Spleen (tissue), 11 donors: ENCODE results near the gene MEAK7. TPM values are rescaled to one million over a fixed set of nuclear protein-coding genes. Genes with fewer than 3 reads are reported as not detected.
"Not testable (repeated sequence)": the region's sequence is repeated elsewhere in the genome, so short reads cannot be mapped to it uniquely, and the experiment has no call there.

Source experiments
- DNase-seq: peaks from one replicate; pipeline ENCODE4 v3.0.0-alpha.2; 2020
- H3K27ac ChIP-seq, 8 donors: fragments of 200-600 bp; sonication (generic) in 7 of 8; 1 replicate in 4 of 8; 2 replicates in 4 of 8; pipeline versions ENCODE4 v1.5.0 to v1.8.0; 2016 to 2021; ENCODE audit warnings: inconsistent platforms in 4 of 8, mild to moderate bottlenecking in 4 of 8, moderate library complexity in 1 of 8
- H3K27me3 ChIP-seq, 7 donors: fragments of 200-600 bp; sonication (generic) in 6 of 7; replicated peaks in 1 of 7; 1 replicate in 4 of 7; 2 replicates in 3 of 7; pipeline versions ENCODE4 v1.5.0 to v1.8.0; 2016 to 2021; ENCODE audit warnings: inconsistent platforms in 3 of 7, mild to moderate bottlenecking in 1 of 7
- H3K36me3 ChIP-seq, 6 donors: fragments of 200-600 bp; sonication (generic) in 5 of 6; 1 replicate in 4 of 6; 2 replicates in 2 of 6; pipeline versions ENCODE4 v1.5.0 to v1.8.0; 2016 to 2021; ENCODE audit warnings: inconsistent platforms in 2 of 6
- H3K4me1 ChIP-seq, 6 donors: fragments of 200-600 bp; sonication (generic) in 5 of 6; 1 replicate in 3 of 6; 2 replicates in 3 of 6; pipeline versions ENCODE4 v1.5.0 to v1.8.0; 2016 to 2021; ENCODE audit warnings: inconsistent platforms in 3 of 6
- H3K4me3 ChIP-seq, 8 donors: fragments of 200-600 bp; sonication (generic) in 7 of 8; 1 replicate in 4 of 8; 2 replicates in 4 of 8; pipeline versions ENCODE4 v1.5.0 to v1.8.0; 2016 to 2021; ENCODE audit warnings: inconsistent platforms in 4 of 8, mild to moderate bottlenecking in 4 of 8, moderate library complexity in 2 of 8
- H3K9me3 ChIP-seq, 8 donors: fragments of 200-600 bp; sonication (generic) in 7 of 8; 1 replicate in 4 of 8; 2 replicates in 4 of 8; pipeline versions ENCODE4 v1.5.0 to v1.8.0; 2016 to 2021; ENCODE audit warnings: inconsistent platforms in 4 of 8
- CTCF ChIP-seq, 11 experiments: fragments of 200-600 bp in 7 of 11; fragments of 450-650 bp in 4 of 11; sonication (generic) in 4 of 11; IDR thresholded peaks in 8 of 11; conservative IDR thresholded peaks in 3 of 11; 1 replicate in 7 of 11; 2 replicates in 4 of 11; pipeline versions ENCODE4 v1.4.0 to v1.8.0; 2016 to 2021; ENCODE audit warnings: antibody characterized with exemption in 11 of 11, inconsistent platforms in 4 of 11, mild to moderate bottlenecking in 1 of 11
- POLR2A ChIP-seq, 3 donors: fragments of 450-650 bp; IDR thresholded peaks; one replicate each; pipeline ENCODE4 v1.5.1; 2017; ENCODE audit warnings: antibody characterized with exemption in 3 of 3, mild to moderate bottlenecking in 1 of 3
- POLR2AphosphoS5 ChIP-seq, 3 donors: sonication (generic); formaldehyde crosslinking; IDR thresholded peaks; one replicate each; pipeline ENCODE4 v1.5.1; 2017; ENCODE audit warnings: antibody characterized with exemption in 3 of 3
- WGBS, 5 donors: extraction: QIAGEN DNeasy Blood & Tissue Kit in 3 of 5; methylation state at CpG; one replicate each; pipeline versions ENCODE4 v1.1.5 to v1.1.7; 2013 to 2018; 5-methylcytosine and 5-hydroxymethylcytosine counted together
- intact Hi-C: fragments of 100-400 bp; cut with DNase I; formaldehyde crosslinking; loops from one replicate; pipeline ENCODE4 v1.15.0; 2023; ENCODE audit warnings: low total_unique reads
- polyA plus RNA-seq, 3 donors: library from polyadenylated mRNA; stranded (reverse); fragments of 200-250 nt; gene quantifications; one replicate each; pipeline ENCODE4 v1.2.1, GENCODE V29; 2013
- total RNA-seq, 7 donors: library from RNA; depleted of rRNA in 3 of 7; stranded (reverse); fragments of >200 nt in 3 of 7; fragmentation: NEBNext Ultra II Directional in 4 of 7; extraction: Animal tissue kit (Norgen Biotek cat#: 25700) in 4 of 7; gene quantifications; one replicate each; pipeline versions ENCODE4 v1.1.0 to v1.2.1, GENCODE V29; 2016 to 2021
- donor health status: healthy with polysubstance abuse.
- donor health status: DM: no; HTN: no; CAD: no; lungs with moderate emphysema.
- donor health status: DM: no; HTN: no; CAD: no.
- donor health status: Bipolar disorder and iron deficiency.
- donor health status: healthy.
- donor health status: DM: no; HTN: no; CAD: no.
- donor health status: DM: yes; HTN: yes; CAD: no.

MEAK7 gene
- total and polyA plus RNA-seq, 10 donors = 1.5 to 14.9 (median 10.2) TPM

GRCh38 chr16:84529607-84530006, 25.1 kb upstream of the MEAK7 start:
- no peak for TF ChIP-seq POLR2A (IDR thresholded peaks at IDR 0.05)
- no peak for TF ChIP-seq CTCF (IDR thresholded peaks at IDR 0.05 in 8 of 11, conservative IDR thresholded peaks at IDR 0.05 in 3 of 11)
- no peak for TF ChIP-seq POLR2AphosphoS5 (IDR thresholded peaks at IDR 0.05)
- Histone ChIP-seq H3K27ac (no peak overlapping the region), H3K4me3 (no peak overlapping the region), H3K9me3 (peaks cover 0 to 11% (median 7%) of the 10 kb centered on the region in 8 donors), H3K4me1 (peaks cover 18 to 77% (median 58%) of the 10 kb centered on the region in 6 donors), H3K27me3 (no peaks in the 10 kb centered on the region), H3K36me3 (no peaks in the 10 kb centered on the region)
- WGBS, 5 donors = 92 to 98% (median 94%) methylated on average over 3 of the region's 3 CpGs
- intact Hi-C loops = no loop called here
- DNase-seq = no peak

- H3K4me3 ChIP-seq = no peak overlapping the region
- no peaks in the 10 kb centered on the region for H3K27me3 ChIP-seq
- DNase-seq = no peak
- TF ChIP-seq POLR2A (IDR thresholded peaks at IDR 0.05) (no peak), POLR2AphosphoS5 (IDR thresholded peaks at IDR 0.05) (no peak), CTCF (IDR thresholded peaks at IDR 0.05 in 8 of 11, conservative IDR thresholded peaks at IDR 0.05 in 3 of 11) (no peak)
- H3K4me1 ChIP-seq = peaks cover 17 to 77% (median 52%) of the 10 kb centered on the region in 6 donors
- 69 to 77% (median 73%) methylated on average over 6 of the region's 6 CpGs for WGBS, 5 donors
- H3K27ac ChIP-seq = peak overlapping the region in 7 of 8 donors; percentile 45 to 82 (median 69)
- intact Hi-C loops = no loop called here
- no peaks in the 10 kb centered on the region for H3K36me3 ChIP-seq
- H3K9me3 ChIP-seq = peaks cover 0 to 11% (median 7%) of the 10 kb centered on the region in 8 donors
Measured at GRCh38 chr16:84528322-84528721, 23.9 kb upstream of the MEAK7 start.

GRCh38 chr16:84527532-84528269, 23.2 kb upstream of the MEAK7 start:
- intact Hi-C loops = no loop called here
- DNase-seq = no peak
- Histone ChIP-seq H3K27me3 (no peaks in the 10 kb centered on the region), H3K4me1 (peaks cover 14 to 73% (median 47%) of the 10 kb centered on the region in 6 donors), H3K27ac (peak overlapping the region in 7 of 8 donors; percentile 45 to 82 (median 69)), H3K9me3 (peaks cover 0 to 11% (median 7%) of the 10 kb centered on the region in 8 donors), H3K36me3 (no peaks in the 10 kb centered on the region), H3K4me3 (peak overlapping the region in 1 of 8 donors; percentile 8)
- WGBS, 5 donors = 55 to 70% (median 59%) methylated on average over 11 of the region's 11 CpGs
- TF ChIP-seq POLR2A (IDR thresholded peaks at IDR 0.05) (no peak), CTCF (IDR thresholded peaks at IDR 0.05 in 8 of 11, conservative IDR thresholded peaks at IDR 0.05 in 3 of 11) (no peak), POLR2AphosphoS5 (IDR thresholded peaks at IDR 0.05) (no peak)

- Histone ChIP-seq H3K4me3 (no peak overlapping the region), H3K27me3 (no peaks in the 10 kb centered on the region), H3K4me1 (peaks cover 12 to 66% (median 40%) of the 10 kb centered on the region in 6 donors), H3K27ac (peak overlapping the region in 7 of 8 donors; percentile 45 to 82 (median 69)), H3K36me3 (no peaks in the 10 kb centered on the region), H3K9me3 (peaks cover 0 to 11% (median 7%) of the 10 kb centered on the region in 8 donors)
- 40 to 59% (median 46%) methylated on average over 25 to 29 of the region's 29 CpGs for WGBS, 5 donors
- intact Hi-C loops = no loop called here
- DNase-seq = no peak
- TF ChIP-seq CTCF (IDR thresholded peaks at IDR 0.05 in 8 of 11, conservative IDR thresholded peaks at IDR 0.05 in 3 of 11) = no peak
- TF ChIP-seq POLR2AphosphoS5 (IDR thresholded peaks at IDR 0.05) = peak in 2 of 3 donors; percentile 15 to 59
- TF ChIP-seq POLR2A (IDR thresholded peaks at IDR 0.05) = no peak
Measured at GRCh38 chr16:84526794-84527531, 22.5 kb upstream of the MEAK7 start.

GRCh38 chr16:84524941-84525581, 20.6 kb upstream of the MEAK7 start:
- H3K27me3 ChIP-seq, intact Hi-C loops, DNase-seq, H3K9me3 ChIP-seq, H3K36me3 ChIP-seq, H3K4me3 ChIP-seq: not testable (repeated sequence)
- H3K27ac ChIP-seq = peak overlapping the region in 1 of 8 donors; percentile 58
- peaks cover 9 to 58% (median 35%) of the 10 kb centered on the region in 6 donors for H3K4me1 ChIP-seq
- WGBS, 5 donors = 86 to 94% (median 91%) methylated on average over 15 to 21 of the region's 21 CpGs
